ENCODE results near the gene PLCB4.

DNA sequence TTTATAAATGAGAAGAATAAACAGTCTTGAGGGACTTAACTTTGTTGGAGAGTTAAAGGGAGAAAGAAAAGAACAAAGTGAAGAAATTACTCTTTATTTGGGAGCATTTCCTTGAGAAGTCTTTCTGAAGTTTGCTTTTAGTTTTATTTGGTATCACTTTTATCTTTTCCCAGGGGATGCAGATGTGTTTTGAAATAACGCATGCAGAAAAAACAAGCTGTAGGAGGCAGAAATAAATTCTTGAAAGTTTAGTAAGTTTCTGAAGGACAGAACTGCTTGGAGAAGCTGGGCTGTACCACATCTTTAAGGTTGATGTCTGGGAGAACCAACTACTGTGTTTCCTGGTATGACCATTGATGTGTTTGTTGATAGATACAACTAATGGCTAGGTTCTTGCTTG is 75.0 kb downstream of the PLCB4 start:
- TF ChIP-seq, protein P1, sequence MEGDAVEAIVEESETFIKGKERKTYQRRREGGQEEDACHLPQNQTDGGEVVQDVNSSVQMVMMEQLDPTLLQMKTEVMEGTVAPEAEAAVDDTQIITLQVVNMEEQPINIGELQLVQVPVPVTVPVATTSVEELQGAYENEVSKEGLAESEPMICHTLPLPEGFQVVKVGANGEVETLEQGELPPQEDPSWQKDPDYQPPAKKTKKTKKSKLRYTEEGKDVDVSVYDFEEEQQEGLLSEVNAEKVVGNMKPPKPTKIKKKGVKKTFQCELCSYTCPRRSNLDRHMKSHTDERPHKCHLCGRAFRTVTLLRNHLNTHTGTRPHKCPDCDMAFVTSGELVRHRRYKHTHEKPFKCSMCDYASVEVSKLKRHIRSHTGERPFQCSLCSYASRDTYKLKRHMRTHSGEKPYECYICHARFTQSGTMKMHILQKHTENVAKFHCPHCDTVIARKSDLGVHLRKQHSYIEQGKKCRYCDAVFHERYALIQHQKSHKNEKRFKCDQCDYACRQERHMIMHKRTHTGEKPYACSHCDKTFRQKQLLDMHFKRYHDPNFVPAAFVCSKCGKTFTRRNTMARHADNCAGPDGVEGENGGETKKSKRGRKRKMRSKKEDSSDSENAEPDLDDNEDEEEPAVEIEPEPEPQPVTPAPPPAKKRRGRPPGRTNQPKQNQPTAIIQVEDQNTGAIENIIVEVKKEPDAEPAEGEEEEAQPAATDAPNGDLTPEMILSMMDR (IDR thresholded peaks at IDR 0.05) = no peak
- TF ChIP-seq POLR2A (IDR thresholded peaks at IDR 0.05) = no peak
- TF ChIP-seq POLR2AphosphoS5 (IDR thresholded peaks at IDR 0.05; ENCODE audit: insufficient read depth in 1 of 2, low read depth in 1 of 2) = no peak

Measured in vagina (tissue), 2 donors.